ENCODE measurements around the gene PLB1. TPM values are rescaled to one million over a fixed set of nuclear protein-coding genes. Genes with fewer than 3 reads are reported as not detected.

PLB1 gene
- total RNA-seq, 1 donor from 2014 or later: 2.2 TPM

DNA sequence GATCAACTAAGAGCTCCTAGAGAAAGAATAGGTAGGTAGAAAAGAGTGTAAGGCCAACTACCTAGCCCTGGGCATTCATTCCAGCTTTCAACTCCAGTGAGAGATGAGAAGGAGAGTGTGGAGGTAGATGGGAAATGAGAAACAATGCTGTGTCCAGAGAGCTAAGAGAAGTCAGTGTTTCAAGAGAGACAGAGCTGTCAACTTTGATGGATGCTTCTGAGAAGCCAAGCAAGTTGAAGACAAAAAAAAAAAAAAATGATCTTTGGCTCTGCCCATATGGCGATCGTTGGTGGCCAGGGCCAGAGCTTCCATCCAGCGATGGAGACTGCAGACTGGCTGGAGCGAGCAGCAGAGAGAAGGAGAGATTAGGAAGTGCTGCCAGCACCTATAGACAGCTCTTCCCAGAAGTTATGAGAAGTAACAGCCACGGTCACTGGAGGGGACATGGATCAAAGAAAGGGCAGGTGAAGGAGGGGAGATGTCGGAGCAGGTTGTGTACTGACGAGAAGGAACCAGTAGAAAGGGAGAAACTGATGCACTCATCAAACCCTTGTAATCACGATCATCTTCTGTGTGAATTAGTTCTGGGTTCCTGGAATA, 143.3 kb downstream of the PLB1 start:
- TF ChIP-seq, protein P1, sequence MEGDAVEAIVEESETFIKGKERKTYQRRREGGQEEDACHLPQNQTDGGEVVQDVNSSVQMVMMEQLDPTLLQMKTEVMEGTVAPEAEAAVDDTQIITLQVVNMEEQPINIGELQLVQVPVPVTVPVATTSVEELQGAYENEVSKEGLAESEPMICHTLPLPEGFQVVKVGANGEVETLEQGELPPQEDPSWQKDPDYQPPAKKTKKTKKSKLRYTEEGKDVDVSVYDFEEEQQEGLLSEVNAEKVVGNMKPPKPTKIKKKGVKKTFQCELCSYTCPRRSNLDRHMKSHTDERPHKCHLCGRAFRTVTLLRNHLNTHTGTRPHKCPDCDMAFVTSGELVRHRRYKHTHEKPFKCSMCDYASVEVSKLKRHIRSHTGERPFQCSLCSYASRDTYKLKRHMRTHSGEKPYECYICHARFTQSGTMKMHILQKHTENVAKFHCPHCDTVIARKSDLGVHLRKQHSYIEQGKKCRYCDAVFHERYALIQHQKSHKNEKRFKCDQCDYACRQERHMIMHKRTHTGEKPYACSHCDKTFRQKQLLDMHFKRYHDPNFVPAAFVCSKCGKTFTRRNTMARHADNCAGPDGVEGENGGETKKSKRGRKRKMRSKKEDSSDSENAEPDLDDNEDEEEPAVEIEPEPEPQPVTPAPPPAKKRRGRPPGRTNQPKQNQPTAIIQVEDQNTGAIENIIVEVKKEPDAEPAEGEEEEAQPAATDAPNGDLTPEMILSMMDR (IDR thresholded peaks at IDR 0.05; ENCODE audit: unreplicated experiment): no peak
- Mint-ChIP-seq H3K27me3 (ENCODE audit: low read depth) (no peaks in the 10 kb centered on the region), H3K27ac (no peak overlapping the region)

GRCh38 chr2:28639836-28640235, 144.0 kb downstream of the PLB1 start:
- TF ChIP-seq, protein P1 (IDR thresholded peaks at IDR 0.05; ENCODE audit: unreplicated experiment): no peak
- peaks cover 27% of the 10 kb centered on the region for H3K4me1 Mint-ChIP-seq
- H3K4me3 Mint-ChIP-seq: no peak overlapping the region
- no peak overlapping the region for H3K27ac Mint-ChIP-seq
- no peaks in the 10 kb centered on the region for H3K36me3 Mint-ChIP-seq
- no peaks in the 10 kb centered on the region for H3K9me3 Mint-ChIP-seq
- no peaks in the 10 kb centered on the region for H3K27me3 Mint-ChIP-seq (ENCODE audit: low read depth)
- DNase-seq (ENCODE audit: low spot score in 2 of 2, unreplicated experiment in 2 of 2): no peak

More for the DNA sequence above, 143.3 kb downstream of the PLB1 start:
- peaks cover 27% of the 10 kb centered on the region for H3K4me1 Mint-ChIP-seq
- H3K9me3 Mint-ChIP-seq: no peaks in the 10 kb centered on the region
- H3K36me3 Mint-ChIP-seq: no peaks in the 10 kb centered on the region
- no peak overlapping the region for H3K4me3 Mint-ChIP-seq
- no peak for DNase-seq (ENCODE audit: low spot score in 2 of 2, unreplicated experiment in 2 of 2)

GRCh38 chr2:28640260-28640907, 144.5 kb downstream of the PLB1 start:
- Mint-ChIP-seq H3K4me1 (peaks cover 25% of the 10 kb centered on the region), H3K36me3 (no peaks in the 10 kb centered on the region), H3K27ac (no peak overlapping the region), H3K4me3 (no peak overlapping the region), H3K9me3 (no peaks in the 10 kb centered on the region), H3K27me3 (ENCODE audit: low read depth) (no peaks in the 10 kb centered on the region)
- DNase-seq (ENCODE audit: low spot score in 2 of 2, unreplicated experiment in 2 of 2): no peak
- TF ChIP-seq, protein P1 (IDR thresholded peaks at IDR 0.05; ENCODE audit: unreplicated experiment): no peak

DNA sequence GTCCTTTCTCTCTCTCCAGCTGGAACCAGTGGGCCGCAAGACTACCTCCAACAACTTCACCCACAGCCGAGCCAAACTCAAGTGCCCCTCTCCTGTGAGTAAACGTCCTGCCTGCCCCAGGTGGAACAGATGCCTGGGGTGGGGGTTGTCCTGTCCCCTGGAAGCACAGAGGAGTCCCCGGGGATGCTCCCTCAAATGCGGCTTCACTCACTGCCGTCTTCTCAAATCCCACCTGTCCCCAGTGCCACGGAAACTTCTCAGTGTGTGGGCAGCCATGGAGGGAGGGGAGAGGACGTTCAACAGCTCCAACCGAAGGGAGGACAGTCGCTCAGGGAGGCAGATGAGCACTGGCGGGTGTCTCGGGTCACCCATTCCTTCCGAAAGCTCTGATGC, 145.0 kb downstream of the PLB1 start:
- H3K36me3 Mint-ChIP-seq: no peaks in the 10 kb centered on the region
- H3K9me3 Mint-ChIP-seq: no peaks in the 10 kb centered on the region
- no peaks in the 10 kb centered on the region for H3K27me3 Mint-ChIP-seq (ENCODE audit: low read depth)
- H3K4me1 Mint-ChIP-seq: peaks cover 21% of the 10 kb centered on the region
- no peak overlapping the region for H3K4me3 Mint-ChIP-seq
- DNase-seq (ENCODE audit: low spot score in 2 of 2, unreplicated experiment in 2 of 2): no peak
- TF ChIP-seq, protein P1 (IDR thresholded peaks at IDR 0.05; ENCODE audit: unreplicated experiment): no peak
- no peak overlapping the region for H3K27ac Mint-ChIP-seq

DNA sequence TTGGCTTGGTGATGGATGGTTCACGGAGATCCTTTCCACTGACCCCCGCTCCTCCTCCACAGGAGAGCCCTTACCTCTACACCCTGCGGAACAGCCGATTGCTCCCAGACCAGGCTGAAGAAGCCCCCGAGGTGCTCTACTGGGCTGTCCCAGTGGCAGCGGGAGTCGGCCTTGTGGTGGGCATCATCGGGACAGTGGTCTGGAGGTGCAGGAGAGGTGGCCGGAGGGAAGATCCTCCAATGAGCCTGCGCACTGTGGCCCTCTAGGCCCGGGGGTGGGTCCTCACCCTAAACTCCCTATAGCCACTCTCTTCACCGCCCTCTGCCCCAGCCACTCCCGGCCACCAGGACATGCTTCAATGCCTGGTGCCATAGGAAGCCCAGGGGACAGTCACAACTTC, 146.9 kb downstream of the PLB1 start:
- no peaks in the 10 kb centered on the region for H3K9me3 Mint-ChIP-seq
- no peaks in the 10 kb centered on the region for H3K36me3 Mint-ChIP-seq
- H3K27ac Mint-ChIP-seq: no peak overlapping the region
- H3K4me1 Mint-ChIP-seq: peaks cover 20% of the 10 kb centered on the region
- TF ChIP-seq, protein P1 (IDR thresholded peaks at IDR 0.05; ENCODE audit: unreplicated experiment): no peak
- no peaks in the 10 kb centered on the region for H3K27me3 Mint-ChIP-seq (ENCODE audit: low read depth)
- no peak for DNase-seq (ENCODE audit: low spot score in 2 of 2, unreplicated experiment in 2 of 2)
- H3K4me3 Mint-ChIP-seq: no peak overlapping the region

Data from mesothelial cell of epicardium (in vitro differentiated cells).